HG02981 (cell line): Measurements from ENCODE around the gene NPFF.

Experiments used
- ATAC-seq: cut with Tn5 transposase; IDR thresholded peaks from one replicate; pipeline ENCODE4 v1.9.1; 2021; ENCODE audit warnings: mild to moderate bottlenecking, moderate library complexity; ENCODE audit not compliant: unreplicated experiment

Gene NPFF

DNA sequence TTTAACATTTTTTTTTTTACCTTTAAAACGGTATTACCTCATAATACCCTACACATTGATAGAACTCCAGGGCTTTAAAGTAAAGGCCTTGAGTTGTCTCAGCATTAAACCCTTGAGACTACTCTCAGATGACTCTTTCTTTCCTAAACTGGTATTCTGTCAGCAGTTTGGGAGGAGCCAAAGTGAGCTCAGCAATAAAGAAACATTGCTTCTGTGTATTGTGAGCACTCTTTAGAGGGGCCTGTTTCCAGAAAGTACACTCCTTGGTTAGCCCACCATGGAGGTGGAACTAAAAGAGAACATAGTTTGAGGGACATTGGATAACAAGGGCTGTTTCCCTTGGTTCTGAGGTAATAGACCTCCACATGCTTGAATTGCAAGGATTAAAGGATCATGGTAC lies 28.4 kb downstream of the NPFF start:
- no peak for ATAC-seq

DNA sequence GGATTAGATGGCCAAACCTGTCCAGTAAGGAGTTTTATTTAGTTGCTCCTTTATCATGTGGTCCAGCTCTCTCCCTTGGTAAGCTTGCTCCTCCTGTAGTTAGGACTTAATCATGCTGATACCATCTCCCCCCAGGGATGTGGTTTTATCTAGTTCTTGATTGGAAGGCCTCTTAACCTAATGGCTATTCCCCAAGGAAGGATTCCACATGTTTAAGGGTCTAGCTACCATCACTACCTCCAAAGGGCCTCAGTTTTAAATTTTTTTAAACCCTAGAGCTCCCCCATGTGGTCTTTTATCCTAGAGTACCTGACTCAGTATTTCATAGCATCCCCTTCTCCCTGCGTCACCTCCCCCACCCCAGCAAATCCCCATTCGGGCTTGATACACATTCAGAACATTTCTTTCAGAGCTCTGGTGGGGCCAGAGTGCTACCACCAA lies 30.5 kb downstream of the NPFF start:
- no peak for ATAC-seq

DNA sequence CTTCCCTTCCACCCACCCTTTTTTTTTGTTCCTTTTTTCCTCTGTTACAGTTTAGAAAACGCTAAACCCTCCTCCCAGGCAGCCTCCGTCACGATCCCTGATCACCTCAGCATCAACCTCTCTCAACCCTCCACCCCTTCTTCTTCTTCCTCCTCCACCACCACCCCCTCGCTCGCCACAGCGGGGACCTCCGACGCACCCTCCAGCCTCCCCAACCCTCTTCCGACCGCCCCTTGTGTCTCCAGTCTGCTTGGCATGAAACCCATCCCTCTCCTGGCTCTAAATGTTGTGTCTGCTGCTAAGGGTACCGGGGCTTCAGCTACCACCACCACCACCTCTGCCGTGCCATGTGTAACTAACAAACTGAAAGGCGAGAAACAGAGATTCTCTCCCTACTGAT lies 32.5 kb downstream of the NPFF start:
- no peak for ATAC-seq

GRCh38 chr12:53474077-53474476 lies 33.2 kb downstream of the NPFF start:
- no peak for ATAC-seq

DNA sequence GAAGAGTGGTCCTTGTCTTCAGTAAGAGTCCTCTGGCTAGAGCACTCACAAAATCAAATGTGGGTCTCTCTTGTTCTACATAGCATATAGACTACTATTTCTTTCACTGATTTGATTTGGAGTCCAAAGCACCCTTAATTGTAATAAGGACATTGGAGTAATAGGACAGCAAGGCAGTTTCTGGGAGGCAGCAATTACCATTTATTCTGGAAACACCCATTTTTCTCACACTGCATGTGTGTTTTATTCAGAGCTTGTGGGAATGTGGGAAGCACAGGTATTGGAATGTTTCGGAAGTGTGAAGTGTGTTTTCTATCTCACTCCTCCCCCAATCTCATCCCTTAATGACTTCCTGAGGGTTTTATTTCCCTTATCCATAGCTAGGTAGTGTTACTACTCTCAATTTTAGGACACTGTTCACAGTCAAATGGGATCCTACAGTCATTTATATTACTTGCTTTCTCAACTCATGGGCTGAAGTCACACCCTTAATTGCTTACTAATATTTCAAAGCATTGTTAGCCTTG lies 35.2 kb downstream of the NPFF start:
- no peak for ATAC-seq

GRCh38 chr12:53468282-53468681 lies 39.0 kb downstream of the NPFF start:
- ATAC-seq, result no peak

- ATAC-seq, result no peak
Measured at GRCh38 chr12:53467880-53468279, 39.4 kb downstream of the NPFF start.

GRCh38 chr12:53467082-53467481 lies 40.2 kb downstream of the NPFF start:
- ATAC-seq, result no peak

GRCh38 chr12:53466640-53467039 lies 40.6 kb downstream of the NPFF start:
- no peak for ATAC-seq

DNA sequence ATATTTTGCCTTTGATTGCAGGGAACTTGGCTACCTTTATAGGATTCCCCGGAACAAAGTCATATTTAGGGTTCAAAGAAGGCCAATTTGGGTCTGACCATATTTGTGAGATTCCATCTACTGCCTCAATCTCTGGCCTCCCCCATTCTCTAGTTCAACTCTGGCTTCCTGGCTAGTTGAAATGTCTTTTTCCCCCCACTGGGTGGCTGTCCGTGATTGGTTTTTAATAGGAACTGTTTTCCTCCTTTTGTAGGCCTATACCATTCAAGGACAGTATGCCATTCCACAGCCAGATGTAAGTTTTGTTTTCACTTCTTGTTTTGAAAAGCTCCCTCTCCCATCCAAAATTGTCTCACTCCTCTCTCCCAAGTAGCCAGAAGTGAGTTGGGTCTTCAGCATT lies 41.6 kb downstream of the NPFF start:
- no peak for ATAC-seq

DNA sequence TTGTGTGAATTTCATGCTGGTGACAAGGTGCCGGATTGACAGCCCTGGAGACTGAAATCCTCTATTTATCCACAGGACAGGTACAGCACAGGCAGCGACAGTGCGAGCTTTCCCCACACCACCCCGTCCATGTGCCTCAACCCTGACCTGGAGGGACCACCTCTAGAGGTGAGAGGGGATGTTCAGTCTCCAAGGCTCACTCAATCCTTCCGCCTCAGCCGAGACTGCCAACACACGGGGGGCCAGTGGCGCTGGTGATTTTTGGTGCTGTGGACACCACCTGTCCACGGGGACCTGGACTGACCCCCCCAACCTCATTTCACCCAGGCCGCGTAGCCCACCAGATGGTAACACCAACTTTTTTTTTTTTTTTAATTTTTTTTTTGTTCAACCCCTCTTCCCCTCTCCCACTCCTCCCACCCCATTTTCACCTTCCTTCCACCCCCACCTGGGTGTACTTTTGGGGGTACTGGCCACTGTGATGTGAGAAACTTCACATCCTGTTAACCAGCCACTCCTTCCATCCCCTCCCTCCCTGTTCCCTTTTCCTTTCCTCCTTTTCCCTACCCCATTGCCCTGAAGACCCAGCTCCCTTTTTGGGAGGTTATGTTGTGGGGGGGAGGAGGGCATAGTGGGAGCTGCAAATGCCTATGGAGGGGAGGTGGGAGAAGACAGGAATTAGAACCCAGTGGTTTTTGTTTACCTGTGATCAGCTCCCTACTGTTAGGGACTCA lies 42.4 kb downstream of the NPFF start:
- ATAC-seq, result no peak

DNA sequence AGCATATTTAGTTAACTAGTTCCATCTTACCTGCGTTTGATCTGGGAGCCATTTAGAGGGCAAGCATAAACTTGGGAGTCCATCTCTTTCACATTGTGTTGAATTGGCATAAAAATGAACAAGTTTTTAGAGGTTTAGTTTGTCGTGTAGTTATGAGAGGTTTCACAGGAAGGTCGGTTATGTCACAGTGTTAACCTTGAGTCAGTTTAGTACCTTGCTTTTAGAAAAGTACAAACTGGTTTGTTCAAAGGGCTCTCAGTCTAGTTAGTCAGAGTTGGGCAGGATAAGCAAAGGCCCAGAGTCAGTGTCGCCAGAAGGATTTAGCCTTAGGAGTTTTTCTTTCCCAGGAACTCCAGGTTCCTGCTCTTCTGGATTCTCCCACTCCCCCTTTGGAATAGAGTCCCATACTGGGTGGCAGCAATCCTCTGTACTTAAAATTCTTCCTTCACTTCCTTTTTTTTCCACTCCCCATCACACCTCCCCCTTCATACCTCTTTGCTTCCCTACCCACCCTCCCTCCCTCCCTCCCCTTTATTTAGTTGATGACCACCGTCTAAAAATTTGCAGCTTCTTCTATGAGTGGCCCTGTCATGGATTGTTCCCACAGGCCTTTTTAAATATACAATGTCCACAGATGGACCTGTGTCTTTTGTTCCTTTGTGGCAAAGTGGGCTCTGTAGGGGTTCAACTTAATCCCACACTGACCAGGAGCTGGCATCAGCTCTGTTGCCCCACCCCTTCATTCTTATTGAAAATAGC lies 43.3 kb downstream of the NPFF start:
- ATAC-seq, result no peak

DNA sequence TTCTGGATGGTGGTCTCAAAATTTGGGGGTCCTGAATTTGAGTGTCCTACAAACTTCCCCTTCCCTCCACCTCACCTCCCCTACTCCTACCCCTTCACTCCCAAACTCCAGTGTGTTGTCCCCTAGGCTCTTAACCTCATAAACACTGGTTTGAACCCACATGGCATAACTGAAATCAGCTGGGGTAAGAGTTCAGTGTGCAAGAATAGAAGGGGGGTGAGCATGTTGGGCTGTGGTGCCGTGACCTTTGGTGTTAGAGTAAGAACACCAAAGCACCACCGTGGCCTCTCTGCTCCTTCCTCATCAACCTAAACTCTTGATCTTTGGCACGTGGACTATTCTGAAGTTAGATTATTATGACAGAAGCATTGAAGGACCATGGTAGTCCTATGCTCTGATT lies 44.3 kb downstream of the NPFF start:
- ATAC-seq, result no peak

- no peak for ATAC-seq
Measured at GRCh38 chr12:53461591-53461990, 45.7 kb downstream of the NPFF start.

DNA sequence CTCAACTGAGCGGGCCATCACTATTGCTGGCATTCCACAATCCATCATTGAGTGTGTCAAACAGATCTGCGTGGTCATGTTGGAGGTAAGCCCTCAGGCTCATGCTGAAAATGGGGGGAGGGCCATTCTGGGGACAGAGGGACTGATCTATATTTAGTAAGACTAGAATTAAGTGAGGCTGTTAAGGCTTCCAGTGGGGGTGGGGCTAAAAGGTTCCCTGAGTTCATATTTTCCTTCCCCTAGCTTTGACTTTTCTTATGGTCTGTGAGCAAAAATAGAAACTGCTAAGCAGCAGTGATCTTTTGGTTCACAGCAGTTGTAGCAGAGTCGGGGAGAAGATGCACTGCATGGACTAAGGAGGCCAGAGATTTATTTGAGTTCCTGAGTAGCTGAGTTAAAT lies 46.2 kb downstream of the NPFF start:
- no peak for ATAC-seq

GRCh38 chr12:53459097-53459496 lies 48.2 kb downstream of the NPFF start:
- ATAC-seq, result no peak
